Adrenal gland (tissue), 5 donors: ENCODE measurements around the gene RASAL1.

Source experiments
- CTCF ChIP-seq, 6 experiments: fragments of 450-650 bp in 4 of 6; fragments of 200-600 bp in 2 of 6; sonication (generic) in 1 of 6; IDR thresholded peaks; 1 replicate in 5 of 6; 2 replicates in 1 of 6; pipeline versions ENCODE4 v1.5.1 to v1.8.0; 2016 to 2021; ENCODE audit warnings: antibody characterized with exemption in 6 of 6, mild to moderate bottlenecking in 2 of 6, moderate library complexity in 1 of 6
- POLR2A ChIP-seq, 2 donors: fragments of 450-650 bp; IDR thresholded peaks; one replicate each; pipeline ENCODE4 v1.6.1; 2017; ENCODE audit warnings: antibody characterized with exemption in 2 of 2, mild to moderate bottlenecking in 2 of 2, moderate library complexity in 1 of 2
- donor health status: DM: no; HTN: no; CAD: no.

- TF ChIP-seq CTCF (IDR thresholded peaks at IDR 0.05) = no peak
- TF ChIP-seq POLR2A (IDR thresholded peaks at IDR 0.05) = no peak
Measured at GRCh38 chr12:113067987-113068935, 67.3 kb downstream of the RASAL1 start.
